CD4-positive, alpha-beta T cell (primary cell): ENCODE data around the gene COA1. TPM values are rescaled to one million over a fixed set of nuclear protein-coding genes. Genes with fewer than 3 reads are reported as not detected.

Experiments used
- ATAC-seq: fragments of 200-7000 bp; cut with Tn5 transposase; one replicate; pipeline ENCODE4 v1.10.0; 2022; ENCODE audit warnings: mild to moderate bottlenecking; ENCODE audit not compliant: poor library complexity
- CTCF ChIA-PET: fragments of 350-600 bp; sonication (Branson Sonifier 250); formaldehyde crosslinking; loops from one replicate; lab custom pipeline; 2021; ENCODE audit warnings: antibody characterized with exemption, inconsistent platforms; lab: Charles Lee
- POLR2A ChIA-PET: fragments of 350-600 bp; sonication (Branson Sonifier 250); formaldehyde crosslinking; loops from one replicate; lab custom pipeline; 2021; ENCODE audit warnings: antibody characterized with exemption, inconsistent platforms; lab: Charles Lee
- DNase-seq, 14 experiments: peaks; one replicate each; pipeline ENCODE4 v3.0.0-alpha.2; 2013 to 2020; ENCODE audit warnings: mixed read lengths in 2 of 14
- H3K27ac ChIP-seq, 2 donors: one replicate each; pipeline versions ENCODE4 v1.5.1 to v1.7.0; 2013; ENCODE audit warnings: low read length in 2 of 2, low read depth in 1 of 2, mild to moderate bottlenecking in 1 of 2
- H3K27me3 ChIP-seq, 2 experiments: 1 replicate in 1 of 2; 2 replicates in 1 of 2; pipeline versions ENCODE4 v1.6.1 to v1.7.0; 2013; ENCODE audit warnings: low read length in 2 of 2, control low read depth in 1 of 2, mild to moderate bottlenecking in 1 of 2, moderate library complexity in 1 of 2; ENCODE audit not compliant: insufficient read depth in 2 of 2, control insufficient read depth in 1 of 2
- H3K36me3 ChIP-seq: one replicate; pipeline ENCODE4 v1.6.1; 2013; ENCODE audit warnings: low read length, control low read depth; ENCODE audit not compliant: insufficient read depth
- H3K4me1 ChIP-seq: one replicate; pipeline ENCODE4 v1.6.1; 2013; ENCODE audit warnings: low read length, control low read depth; ENCODE audit not compliant: insufficient read depth
- H3K4me3 ChIP-seq: one replicate; pipeline ENCODE4 v1.5.1; 2013; ENCODE audit warnings: mild to moderate bottlenecking, low read length, moderate library complexity
- H3K9me3 ChIP-seq, 2 experiments: 1 replicate in 1 of 2; 2 replicates in 1 of 2; pipeline versions ENCODE4 v1.6.1 to v1.7.0; 2013; ENCODE audit warnings: low read length in 2 of 2, mild to moderate bottlenecking in 2 of 2, control low read depth in 1 of 2, moderate library complexity in 1 of 2; ENCODE audit not compliant: control insufficient read depth in 1 of 2, insufficient read depth in 1 of 2
- H3K27ac Mint-ChIP-seq: one replicate; pipeline ENCODE4 v1.8.0; 2020; ENCODE audit warnings: mixed read lengths
- H3K27me3 Mint-ChIP-seq: one replicate; pipeline ENCODE4 v1.8.0; 2021; ENCODE audit warnings: mixed read lengths
- H3K36me3 Mint-ChIP-seq: one replicate; pipeline ENCODE4 v1.8.0; 2021; ENCODE audit warnings: low read depth, mixed read lengths
- H3K4me1 Mint-ChIP-seq: one replicate; pipeline ENCODE4 v1.8.0; 2021; ENCODE audit warnings: low read depth, mixed read lengths
- H3K4me3 Mint-ChIP-seq: one replicate; pipeline ENCODE4 v1.8.0; 2020; ENCODE audit warnings: mild to moderate bottlenecking, mixed read lengths
- H3K9me3 Mint-ChIP-seq: one replicate; pipeline ENCODE4 v1.8.0; 2020; ENCODE audit warnings: mixed read lengths
- intact Hi-C, 2 experiments: fragments of 100-400 bp; cut with DNase I in 1 of 2; cut with micrococcal nuclease in 1 of 2; formaldehyde crosslinking; loops; one replicate each; pipeline versions ENCODE4 v1.15.1 to v1.9.0; 2023 to 2025; cut with DNase I, micrococcal nuclease
- total RNA-seq, 174 experiments: library from RNA in 2 of 174; stranded (reverse) in 2 of 174; gene quantifications; one replicate each; pipeline ENCODE4 v1.2.3 and lab custom pipeline; 2021 to 2026
- TF ChIP-seq, protein P1 (sequence below): fragments of 200-600 bp; IDR thresholded peaks from one replicate; pipeline ENCODE4 v1.8.0; 2022; ENCODE audit warnings: antibody characterized with exemption, mild to moderate bottlenecking

Gene COA1
- total RNA-seq, 2 experiments from 2014 or later, result 78.9 to 80.7 TPM

DNA sequence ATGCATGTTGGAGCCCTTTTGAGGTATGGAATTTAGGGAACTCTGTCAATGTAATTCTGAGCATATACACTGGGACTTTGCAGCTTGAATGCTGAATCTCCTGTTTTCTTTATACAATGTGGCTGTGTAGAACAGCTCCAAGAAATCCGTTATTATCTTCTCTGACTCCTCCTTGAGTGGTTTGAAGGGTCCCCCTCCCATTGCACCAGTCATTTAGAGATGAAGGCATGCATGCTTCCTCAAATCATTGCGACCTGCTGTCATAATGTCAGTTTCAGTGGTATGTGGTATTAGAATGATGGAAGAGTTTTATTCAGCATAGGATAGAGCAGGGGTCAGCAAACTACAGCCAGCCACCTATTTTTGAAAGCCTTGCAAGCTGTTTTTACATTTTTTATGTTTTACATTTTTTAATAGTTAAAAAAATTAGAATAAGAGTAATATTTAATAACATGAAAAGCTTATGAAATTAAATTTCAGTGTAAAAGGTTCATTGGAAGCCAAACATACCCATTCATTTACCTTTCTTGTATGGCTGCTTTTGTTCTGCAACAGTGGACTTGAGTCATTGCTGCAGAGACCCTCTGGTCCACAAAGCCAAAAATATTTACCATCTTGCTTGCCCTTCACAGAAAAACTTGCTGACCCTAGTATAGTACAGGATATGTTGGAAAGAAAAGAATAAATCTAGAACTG lies 138.3 kb downstream of the COA1 start:
- TF ChIP-seq, protein P1, sequence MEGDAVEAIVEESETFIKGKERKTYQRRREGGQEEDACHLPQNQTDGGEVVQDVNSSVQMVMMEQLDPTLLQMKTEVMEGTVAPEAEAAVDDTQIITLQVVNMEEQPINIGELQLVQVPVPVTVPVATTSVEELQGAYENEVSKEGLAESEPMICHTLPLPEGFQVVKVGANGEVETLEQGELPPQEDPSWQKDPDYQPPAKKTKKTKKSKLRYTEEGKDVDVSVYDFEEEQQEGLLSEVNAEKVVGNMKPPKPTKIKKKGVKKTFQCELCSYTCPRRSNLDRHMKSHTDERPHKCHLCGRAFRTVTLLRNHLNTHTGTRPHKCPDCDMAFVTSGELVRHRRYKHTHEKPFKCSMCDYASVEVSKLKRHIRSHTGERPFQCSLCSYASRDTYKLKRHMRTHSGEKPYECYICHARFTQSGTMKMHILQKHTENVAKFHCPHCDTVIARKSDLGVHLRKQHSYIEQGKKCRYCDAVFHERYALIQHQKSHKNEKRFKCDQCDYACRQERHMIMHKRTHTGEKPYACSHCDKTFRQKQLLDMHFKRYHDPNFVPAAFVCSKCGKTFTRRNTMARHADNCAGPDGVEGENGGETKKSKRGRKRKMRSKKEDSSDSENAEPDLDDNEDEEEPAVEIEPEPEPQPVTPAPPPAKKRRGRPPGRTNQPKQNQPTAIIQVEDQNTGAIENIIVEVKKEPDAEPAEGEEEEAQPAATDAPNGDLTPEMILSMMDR, result no peak
- H3K27ac ChIP-seq, result peak overlapping the region in 1 of 2 donors; percentile 87
- ChIA-PET POLR2A (interaction anchor here (1.0 to 12.4 kb wide), 5 partner anchors 8 to 56 kb away, joined by 3 to 300 read pairs (median 6); partner anchors contain the start of gene STK17A), CTCF (interaction anchor here (1.8 to 2.9 kb wide), 2 partner anchors 8 to 109 kb away, joined by 7 to 12 read pairs; partner anchors contain the start of gene STK17A)
- Mint-ChIP-seq H3K36me3 (peaks cover 63% of the 10 kb centered on the region), H3K4me3 (peak overlapping the region; percentile 77), H3K4me1 (peaks cover 87% of the 10 kb centered on the region), H3K27me3 (no peaks in the 10 kb centered on the region), H3K27ac (peak overlapping the region; percentile 98), H3K9me3 (no peaks in the 10 kb centered on the region)
- ATAC-seq (no peak), DNase-seq (no peak)
- peaks cover 7% of the 10 kb centered on the region for H3K36me3 ChIP-seq
- no peaks in the 10 kb centered on the region for H3K27me3 ChIP-seq
- intact Hi-C loops, result loop anchor here (2.0 to 5.0 kb wide), 2 partner anchors 18 to 36 kb away; no protein-coding TSS in a partner anchor
- H3K9me3 ChIP-seq, result no peaks in the 10 kb centered on the region
- peak overlapping the region; percentile 13 for H3K4me3 ChIP-seq
- H3K4me1 ChIP-seq, result peaks cover 53% of the 10 kb centered on the region

- peak overlapping the region; percentile 11 for H3K4me3 ChIP-seq
- TF ChIP-seq, protein P1, result no peak
- ChIA-PET CTCF (no interaction called here), POLR2A (interaction anchor here (12.4 kb wide), 1 partner anchor 58 kb away, joined by 300 read pairs; no protein-coding TSS in a partner anchor)
- H3K27ac ChIP-seq, result peak overlapping the region; percentile 87 to 97
- peaks cover 64% of the 10 kb centered on the region for H3K36me3 Mint-ChIP-seq
- ATAC-seq (no peak), DNase-seq (no peak)
- no peaks in the 10 kb centered on the region for H3K9me3 Mint-ChIP-seq
- peak overlapping the region; percentile 98 for H3K27ac Mint-ChIP-seq
- intact Hi-C loops, result loop anchor here (2.0 to 5.0 kb wide), 2 partner anchors 19 to 38 kb away; no protein-coding TSS in a partner anchor
- H3K9me3 ChIP-seq, result no peaks in the 10 kb centered on the region
- H3K4me1 ChIP-seq, result peaks cover 51% of the 10 kb centered on the region
- H3K27me3 ChIP-seq, result no peaks in the 10 kb centered on the region
- no peaks in the 10 kb centered on the region for H3K27me3 Mint-ChIP-seq
- H3K4me3 Mint-ChIP-seq, result peak overlapping the region; percentile 61
- peaks cover 4% of the 10 kb centered on the region for H3K36me3 ChIP-seq
- H3K4me1 Mint-ChIP-seq, result peaks cover 82% of the 10 kb centered on the region
These were observed 139.6 kb downstream of the COA1 start for GRCh38 chr7:43589728-43590127.

Other genes with a start within 250 kb of the COA1 start
- gene STK17A, start 146.4 kb downstream of the COA1 start, total RNA-seq, result 100 to 1,000 TPM; 213 to 218 TPM
- gene BLVRA, start 29.2 kb upstream of the COA1 start, total RNA-seq, result 10 to 100 TPM; 15.7 TPM
- gene MRPS24, start 140.0 kb upstream of the COA1 start, total RNA-seq, result 10 to 100 TPM; 63.1 to 69.7 TPM
- 10 to 100 TPM; 21.8 to 22.5 TPM for gene URGCP, start 177.1 kb upstream of the COA1 start, total RNA-seq
- 1 to 10 TPM; 6.1 to 7.8 TPM for gene UBE2D4, start 196.9 kb upstream of the COA1 start, total RNA-seq